ENCODE results near the gene IMP3.

The IMP3 gene

DNA sequence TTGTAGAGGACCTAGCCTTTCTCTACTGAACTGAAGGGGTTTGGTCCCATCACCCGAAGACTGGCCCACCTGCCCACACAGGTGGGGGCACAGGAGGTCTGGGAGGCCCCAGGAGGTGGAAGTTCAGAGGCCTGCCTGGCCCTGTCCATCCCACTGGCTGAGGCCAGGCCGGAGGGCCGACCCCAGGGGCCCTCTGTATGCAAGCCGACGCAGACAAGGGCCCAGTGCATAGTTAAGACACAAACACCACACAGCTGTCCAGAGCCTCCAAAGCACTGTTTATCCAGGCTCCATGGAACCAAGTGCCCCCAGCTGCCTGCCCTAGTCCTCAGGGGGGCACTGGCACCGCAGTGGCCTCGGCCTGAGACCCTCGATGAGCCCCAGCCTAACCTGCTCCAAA lies 34.3 kb upstream of the IMP3 start:
- TF ChIP-seq EP300 (IDR thresholded peaks at IDR 0.05; ENCODE audit: borderline replicate concordance) (no peak), MAX (IDR thresholded peaks at IDR 0.05) (no peak), YY1 (IDR thresholded peaks at IDR 0.05; ENCODE audit: low read depth) (no peak), TEAD4 (IDR thresholded peaks at IDR 0.05) (no peak), REST (IDR thresholded peaks at IDR 0.05; ENCODE audit: low read depth) (no peak), ZBTB7A (IDR thresholded peaks at IDR 0.05; ENCODE audit: low read depth) (no peak), NFIC (IDR thresholded peaks at IDR 0.05) (no peak), FOXM1 (IDR thresholded peaks at IDR 0.05; ENCODE audit: borderline replicate concordance, low read depth) (no peak), TCF12 (IDR thresholded peaks at IDR 0.05; ENCODE audit: low read depth) (no peak), TAF1 (IDR thresholded peaks at IDR 0.05; ENCODE audit: low read depth) (no peak)

GRCh38 chr15:75673426-75674235 lies 33.6 kb upstream of the IMP3 start:
- no peak for TF ChIP-seq RAD21 (IDR thresholded peaks at IDR 0.05; ENCODE audit: low read depth)
- TF ChIP-seq YY1 (IDR thresholded peaks at IDR 0.05; ENCODE audit: low read depth): no peak
- TF ChIP-seq TEAD4 (IDR thresholded peaks at IDR 0.05): no peak
- TF ChIP-seq MAX (IDR thresholded peaks at IDR 0.05): no peak
- TF ChIP-seq, protein P1, sequence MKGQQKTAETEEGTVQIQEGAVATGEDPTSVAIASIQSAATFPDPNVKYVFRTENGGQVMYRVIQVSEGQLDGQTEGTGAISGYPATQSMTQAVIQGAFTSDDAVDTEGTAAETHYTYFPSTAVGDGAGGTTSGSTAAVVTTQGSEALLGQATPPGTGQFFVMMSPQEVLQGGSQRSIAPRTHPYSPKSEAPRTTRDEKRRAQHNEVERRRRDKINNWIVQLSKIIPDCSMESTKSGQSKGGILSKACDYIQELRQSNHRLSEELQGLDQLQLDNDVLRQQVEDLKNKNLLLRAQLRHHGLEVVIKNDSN (IDR thresholded peaks at IDR 0.05): no peak
- no peak for TF ChIP-seq EGR1 (IDR thresholded peaks at IDR 0.05)
- no peak for TF ChIP-seq ZBTB7A (IDR thresholded peaks at IDR 0.05; ENCODE audit: low read depth)
- TF ChIP-seq REST (IDR thresholded peaks at IDR 0.05; ENCODE audit: low read depth): no peak

DNA sequence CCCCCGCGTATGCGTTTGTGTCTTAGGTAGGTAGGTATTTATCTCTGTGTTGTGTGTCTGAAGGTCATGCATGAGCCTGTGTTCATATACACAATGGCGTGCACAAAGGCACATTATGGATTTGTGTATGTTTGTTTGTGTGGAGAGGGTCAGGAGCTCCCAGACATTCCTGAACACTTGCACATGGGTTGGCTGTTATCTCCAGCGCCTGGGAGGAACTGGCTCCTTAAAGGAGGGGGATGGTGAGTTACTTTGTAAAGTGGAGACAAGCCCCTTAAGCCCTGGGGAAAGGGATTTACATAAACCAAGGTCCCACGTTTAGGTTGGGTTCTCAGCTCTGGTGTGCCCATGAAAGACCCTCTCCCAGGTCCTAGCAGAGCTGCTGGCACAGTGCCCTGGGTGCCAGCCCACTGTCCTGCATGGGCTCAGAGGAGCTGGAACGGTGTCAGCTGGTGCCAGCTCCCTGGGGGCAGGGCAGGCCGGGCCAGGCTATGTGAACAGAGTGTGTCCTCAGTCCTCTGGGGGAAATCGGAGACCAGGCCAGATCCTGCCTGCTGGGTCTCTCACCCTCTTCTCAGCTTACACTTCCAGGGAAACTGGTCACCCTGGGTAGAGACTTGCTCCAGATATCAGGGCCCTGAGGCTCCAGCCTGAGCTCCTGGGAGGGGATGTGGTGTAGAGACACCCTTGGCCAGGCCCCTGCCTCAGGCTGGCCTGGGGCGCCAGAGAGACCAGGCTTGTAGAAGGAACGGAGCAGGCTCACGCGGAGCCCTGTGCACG lies 32.8 kb upstream of the IMP3 start:
- TF ChIP-seq ZBTB7A (IDR thresholded peaks at IDR 0.05; ENCODE audit: low read depth) (no peak), EGR1 (IDR thresholded peaks at IDR 0.05) (0 out of 2 replicates have a peak, but pooled peaks have one; percentile 12), NFIC (IDR thresholded peaks at IDR 0.05) (peak; percentile 53)

- TF ChIP-seq TAF1 (IDR thresholded peaks at IDR 0.05; ENCODE audit: low read depth) (no peak), EP300 (IDR thresholded peaks at IDR 0.05; ENCODE audit: borderline replicate concordance) (no peak), REST (IDR thresholded peaks at IDR 0.05; ENCODE audit: low read depth) (no peak), NFIC (IDR thresholded peaks at IDR 0.05) (no peak), FOXM1 (IDR thresholded peaks at IDR 0.05; ENCODE audit: borderline replicate concordance, low read depth) (no peak), YY1 (IDR thresholded peaks at IDR 0.05; ENCODE audit: low read depth) (no peak), CREB1 (IDR thresholded peaks at IDR 0.05; ENCODE audit: low read depth) (no peak), EGR1 (IDR thresholded peaks at IDR 0.05) (no peak), ZBTB7A (IDR thresholded peaks at IDR 0.05; ENCODE audit: low read depth) (no peak), TEAD4 (IDR thresholded peaks at IDR 0.05) (no peak), CEBPB (IDR thresholded peaks at IDR 0.05) (no peak)
- TF ChIP-seq, protein P1 (IDR thresholded peaks at IDR 0.05): no peak
Measured at GRCh38 chr15:75671730-75672602, 31.9 kb upstream of the IMP3 start.
